ENCODE data around the gene MYLK.
"Not testable (repeated sequence)": the region's sequence is repeated elsewhere in the genome, so short reads cannot be mapped to it uniquely, and the experiment has no call there.

The MYLK gene

GRCh38 chr3:123722021-123722420 lies 162.1 kb downstream of the MYLK start:
- DNase-seq (ENCODE audit: low spot score): no peak

GRCh38 chr3:123721095-123721689 lies 162.9 kb downstream of the MYLK start:
- DNase-seq (ENCODE audit: low spot score): not testable (repeated sequence)

- DNase-seq (ENCODE audit: low spot score): no peak
Observed at GRCh38 chr3:123720638-123721037, 163.5 kb downstream of the MYLK start.

- no peak for DNase-seq (ENCODE audit: low spot score)
Observed at GRCh38 chr3:123719862-123720453, 164.2 kb downstream of the MYLK start.

- peak; percentile 28 for DNase-seq (ENCODE audit: low spot score)
Observed at GRCh38 chr3:123719061-123719756, 164.9 kb downstream of the MYLK start.

DNA sequence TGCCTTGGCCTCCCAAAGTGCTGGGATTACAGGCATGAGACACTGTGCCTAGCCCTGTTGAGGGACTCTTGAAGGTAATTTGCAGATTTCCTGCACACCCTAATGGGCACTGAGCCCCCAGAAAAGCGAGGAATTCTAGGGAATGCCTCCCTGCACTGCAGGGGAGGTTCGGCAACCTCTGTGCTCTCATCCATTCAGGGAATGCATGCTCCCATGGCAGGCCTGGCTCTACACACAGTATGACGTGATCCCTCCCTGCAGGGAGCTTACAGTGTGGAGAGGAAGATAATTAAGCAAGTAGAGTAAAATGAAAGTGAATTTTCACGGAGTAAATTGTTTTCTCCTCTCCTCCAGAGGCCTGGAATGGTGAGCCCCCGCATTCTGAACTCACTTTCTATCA lies 166.0 kb downstream of the MYLK start:
- DNase-seq (ENCODE audit: low spot score): no peak

DNA sequence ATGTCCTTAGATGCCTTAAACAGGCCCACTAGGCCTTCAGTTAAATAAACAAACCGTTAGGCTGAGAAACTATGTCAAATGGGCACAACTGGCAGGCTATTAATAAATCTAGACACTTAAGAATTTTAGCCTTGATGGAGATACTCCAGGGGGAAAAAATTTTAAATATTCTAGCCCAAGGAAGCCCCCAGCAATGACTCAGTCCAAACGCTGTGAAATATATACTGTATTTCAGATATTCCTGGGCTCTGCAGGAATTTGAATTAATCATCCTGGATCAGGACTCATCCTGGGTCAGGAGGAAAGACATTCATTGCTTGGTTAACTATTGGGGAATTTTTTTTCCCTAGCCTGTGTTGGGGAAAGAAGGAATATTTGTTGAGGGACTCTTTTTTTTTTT lies 166.7 kb downstream of the MYLK start:
- not testable (repeated sequence) for DNase-seq (ENCODE audit: low spot score)

DNA sequence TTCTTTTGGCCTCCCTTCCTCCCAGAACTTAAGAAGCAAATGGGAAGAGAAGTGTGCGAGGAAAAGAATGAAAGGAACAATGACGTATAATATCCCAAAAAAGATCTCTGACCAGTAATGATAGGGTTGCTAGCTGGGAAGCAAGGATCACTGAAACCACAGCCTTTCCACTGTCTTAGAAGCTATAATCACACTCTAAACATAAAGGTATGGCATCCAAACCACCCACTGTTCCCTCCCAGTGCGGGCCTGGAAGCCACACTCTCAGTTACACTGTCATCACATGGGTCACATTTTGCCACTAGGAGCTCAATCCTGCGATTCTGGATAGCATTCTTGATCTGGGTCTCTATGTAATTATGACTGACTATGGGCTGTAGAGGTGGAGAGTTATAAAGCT lies 167.7 kb downstream of the MYLK start:
- no peak for DNase-seq (ENCODE audit: low spot score)

- DNase-seq (ENCODE audit: low spot score): no peak
Observed at GRCh38 chr3:123713211-123713610, 170.9 kb downstream of the MYLK start.

DNA sequence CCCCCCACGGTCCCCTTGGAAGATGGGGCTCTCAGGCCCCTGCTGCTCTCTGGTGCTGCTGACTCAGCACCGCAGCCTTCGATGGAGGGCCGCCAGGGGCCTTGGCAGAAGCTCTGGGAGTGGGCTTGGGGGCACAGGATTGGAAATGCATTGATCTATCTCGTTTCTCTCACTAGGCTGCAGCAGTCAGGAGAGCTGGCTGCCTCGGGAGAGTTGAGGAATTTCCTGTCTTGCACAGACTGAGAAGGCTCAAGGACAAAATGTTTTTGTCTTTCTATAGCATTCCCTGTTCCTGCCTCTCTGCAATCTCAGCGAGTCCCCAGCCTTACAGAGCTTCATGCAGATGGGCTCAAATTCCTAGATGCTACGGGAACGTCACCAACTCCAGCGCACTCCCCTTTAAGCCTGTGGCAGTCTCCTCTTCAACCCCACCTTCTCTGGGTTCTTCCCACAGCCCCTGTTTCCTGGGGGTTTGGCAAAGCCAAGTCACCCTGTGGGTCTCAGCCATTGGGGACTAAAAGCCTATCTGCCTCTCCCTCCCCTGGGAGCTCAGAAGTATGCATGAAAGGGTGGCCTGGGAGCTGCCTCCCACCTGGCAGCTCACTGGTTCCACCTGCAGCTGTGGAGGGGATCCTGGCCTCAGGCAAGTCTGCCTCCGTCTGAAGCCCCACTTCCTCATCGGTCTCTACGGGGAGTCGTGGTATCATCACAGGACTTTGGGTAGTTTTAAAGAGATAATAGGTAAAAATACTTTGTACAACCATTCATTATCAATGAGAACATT lies 171.9 kb downstream of the MYLK start:
- no peak for DNase-seq (ENCODE audit: low spot score)

DNA sequence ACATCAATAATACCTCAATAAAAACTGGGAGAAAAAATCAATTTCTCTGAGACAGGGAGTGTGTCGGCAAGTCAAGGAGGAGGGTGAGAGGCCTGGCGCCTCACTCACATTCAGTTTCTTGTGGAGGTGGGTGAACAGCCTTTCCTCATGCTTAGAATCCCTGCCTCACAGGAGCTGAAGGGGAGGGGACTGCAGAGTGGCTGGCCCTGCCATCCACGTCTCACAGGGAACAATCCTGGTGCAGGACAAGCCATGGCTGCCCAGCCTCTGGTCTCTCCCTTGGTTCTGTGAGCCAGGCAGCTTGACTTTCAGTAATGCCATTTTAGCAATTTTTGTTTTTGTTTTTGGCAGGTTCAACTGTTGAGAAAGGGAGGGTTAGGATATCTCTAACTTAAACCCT lies 172.8 kb downstream of the MYLK start:
- no peak for DNase-seq (ENCODE audit: low spot score)

DNA sequence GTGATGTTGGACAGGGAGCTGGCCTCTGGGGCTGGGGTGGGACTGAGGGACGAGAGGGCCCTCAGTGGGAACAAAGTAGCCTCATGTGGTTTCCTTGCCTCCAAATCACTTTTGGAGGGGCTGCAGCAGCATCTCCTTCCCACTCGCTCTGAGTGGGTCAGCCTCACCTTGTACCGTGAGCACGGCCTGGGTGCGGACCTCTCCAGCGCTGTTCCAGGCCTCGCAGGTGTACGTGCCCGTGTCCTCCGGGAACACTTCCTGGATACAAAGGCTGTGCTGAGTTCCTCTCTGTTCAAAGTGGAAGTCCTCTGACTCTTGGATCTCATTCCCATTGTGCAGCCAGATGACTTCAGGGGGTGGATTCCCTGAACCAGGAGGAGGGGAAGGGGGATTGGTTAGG lies 175.6 kb downstream of the MYLK start:
- no peak for DNase-seq (ENCODE audit: low spot score)

GRCh38 chr3:123707641-123708040 lies 176.5 kb downstream of the MYLK start:
- not testable (repeated sequence) for DNase-seq (ENCODE audit: low spot score)

DNA sequence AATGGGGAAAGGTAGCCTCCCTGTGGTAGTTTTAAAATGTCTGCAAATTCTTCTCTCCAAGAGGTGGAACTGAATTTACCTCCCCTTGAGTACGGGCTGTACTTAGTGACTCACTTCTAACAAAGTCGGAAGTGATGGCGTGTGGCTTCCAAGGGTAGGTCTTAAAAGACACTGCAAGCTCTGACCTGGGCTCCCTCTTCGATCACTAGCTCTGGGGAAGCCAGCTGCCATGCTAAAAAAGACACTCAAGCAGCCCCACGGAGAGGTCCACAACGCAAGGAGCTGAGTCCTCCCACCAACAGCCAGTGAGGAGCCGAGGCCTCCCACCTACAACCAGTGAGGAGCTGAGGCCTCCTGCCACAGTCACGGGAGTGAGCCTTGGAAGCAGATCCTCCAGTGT lies 177.3 kb downstream of the MYLK start:
- no peak for DNase-seq (ENCODE audit: low spot score)

- DNase-seq (ENCODE audit: low spot score): no peak
Observed at GRCh38 chr3:123705488-123706285, 178.4 kb downstream of the MYLK start.

DNA sequence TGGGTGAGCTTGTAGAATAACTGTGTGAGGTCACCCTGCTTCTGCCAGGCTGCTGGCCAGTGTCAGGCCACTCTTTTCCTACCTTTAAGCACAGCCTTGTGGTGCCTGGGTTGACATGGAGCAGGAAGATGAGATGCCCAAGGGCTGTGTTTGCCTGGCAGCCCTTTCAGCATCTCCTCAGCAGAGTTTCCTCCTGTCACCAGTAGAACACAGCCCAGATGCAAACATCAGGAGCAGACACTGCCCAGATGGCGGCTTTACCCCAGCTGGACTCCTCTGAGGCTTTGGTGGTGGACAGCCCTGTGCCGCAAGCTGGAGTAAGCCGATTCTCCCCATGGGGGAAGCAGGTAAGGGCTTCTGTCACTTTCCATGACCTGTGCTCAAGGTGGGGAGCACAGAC lies 180.5 kb downstream of the MYLK start:
- not testable (repeated sequence) for DNase-seq (ENCODE audit: low spot score)

- no peak for DNase-seq (ENCODE audit: low spot score)
Observed at GRCh38 chr3:123702720-123703119, 181.4 kb downstream of the MYLK start.

- not testable (repeated sequence) for DNase-seq (ENCODE audit: low spot score)
Observed at GRCh38 chr3:123702057-123702456, 182.1 kb downstream of the MYLK start.

DNA sequence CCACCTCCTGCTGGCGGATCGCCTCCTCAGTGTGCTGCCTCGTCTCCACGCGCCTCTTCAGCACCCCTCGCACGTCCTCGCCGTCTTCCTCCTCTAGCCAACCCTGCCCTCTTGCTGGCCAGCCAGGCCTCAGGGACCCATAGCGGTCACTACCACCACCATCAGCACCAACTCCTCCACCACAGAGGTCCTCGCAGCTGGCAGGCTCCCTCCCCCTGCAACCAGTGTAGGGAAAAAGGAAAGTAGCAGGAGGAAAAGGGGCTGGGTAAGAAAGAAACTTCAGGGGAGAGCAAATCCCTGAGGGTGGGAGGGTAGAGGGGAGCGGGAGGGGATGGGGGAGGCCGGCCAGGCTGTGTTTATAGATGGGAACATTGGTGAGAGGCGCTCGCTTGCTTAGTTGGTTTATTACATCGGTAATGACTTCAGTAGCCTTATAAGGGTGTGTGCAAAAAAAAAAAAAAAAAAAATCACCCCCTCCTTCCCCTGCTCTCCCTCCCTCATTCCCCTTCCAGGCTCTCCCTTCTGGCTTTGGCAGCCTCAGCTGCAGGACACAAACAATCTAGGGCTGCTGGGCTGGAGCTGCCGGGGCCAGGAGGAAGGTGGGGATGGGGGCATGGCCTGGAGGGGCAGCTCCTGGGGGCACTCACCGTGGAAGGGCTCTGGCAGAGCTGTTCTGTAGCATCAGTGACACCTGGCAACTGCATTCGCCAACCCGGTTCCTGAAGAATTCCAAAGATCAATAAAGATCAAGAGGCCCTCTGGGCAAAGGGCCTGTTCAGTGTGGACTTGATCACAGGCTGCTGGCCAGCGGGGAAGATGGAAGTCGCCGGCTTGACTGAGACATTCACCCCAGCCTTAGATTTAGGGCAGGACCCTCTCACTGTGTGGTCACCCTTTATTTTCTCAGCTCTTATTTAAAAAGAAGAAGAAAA lies 183.1 kb downstream of the MYLK start:
- DNase-seq (ENCODE audit: low spot score): no peak

DNA sequence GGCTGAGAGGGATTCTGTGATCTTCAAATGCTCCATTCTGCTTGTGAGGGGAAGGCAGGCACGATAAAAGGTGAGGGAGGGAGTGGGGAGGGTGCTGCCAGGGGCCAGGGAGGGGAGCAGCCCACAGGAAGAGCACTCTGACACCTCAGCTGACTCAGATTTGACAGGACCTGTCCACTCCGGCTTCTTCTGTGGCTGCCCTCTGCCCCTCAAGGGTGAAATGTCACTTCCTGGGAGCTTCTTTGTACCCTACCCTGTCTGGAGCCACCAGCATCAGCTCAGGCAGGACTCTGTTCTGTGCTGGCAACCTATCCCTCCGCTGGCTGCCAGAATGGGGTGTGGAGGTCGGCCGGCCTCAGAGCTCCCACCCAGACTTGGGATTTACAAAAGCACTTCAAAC lies 185.3 kb downstream of the MYLK start:
- DNase-seq (ENCODE audit: low spot score): no peak

GRCh38 chr3:123696808-123697207 lies 187.3 kb downstream of the MYLK start:
- no peak for DNase-seq (ENCODE audit: low spot score)
